ENCODE measurements around the gene TXNRD2. TPM values are rescaled to one million over a fixed set of nuclear protein-coding genes. Genes with fewer than 3 reads are reported as not detected.

The TXNRD2 gene
- total RNA-seq, 4 donors from 2014 or later: 8.0 to 11.3 (median 10.4) TPM

DNA sequence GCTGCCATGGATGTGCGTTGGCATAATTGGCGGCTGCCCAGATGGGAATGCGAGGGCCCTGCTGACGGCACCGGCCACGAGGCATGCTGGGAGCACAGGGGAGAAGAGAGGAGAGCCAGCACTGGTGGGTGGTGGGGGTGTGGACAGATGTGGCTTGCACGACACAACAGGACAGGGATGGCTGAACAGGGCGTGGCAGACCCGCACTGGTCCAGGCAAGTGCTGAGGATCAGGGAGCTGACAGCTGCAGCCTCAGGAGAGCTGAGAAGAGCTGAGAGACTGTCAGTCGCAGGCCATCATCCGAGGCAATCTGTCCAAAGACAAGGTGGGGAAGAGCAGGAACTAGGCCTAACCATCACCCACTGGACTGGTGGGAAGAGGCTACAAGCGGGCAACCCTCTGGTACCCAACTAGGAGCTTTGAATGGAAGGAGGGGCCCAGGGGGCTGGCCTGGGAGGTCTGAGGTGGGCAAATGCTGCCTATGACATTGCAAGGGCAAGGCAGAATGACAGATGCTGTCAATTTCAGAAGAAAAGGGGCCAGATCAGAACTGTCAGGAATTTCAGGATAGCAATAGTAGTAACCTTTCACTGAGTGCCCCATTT lies 89.3 kb downstream of the TXNRD2 start:
- intact Hi-C loops (cut with DNase I): no loop called here
- no peak for TF ChIP-seq POLR2A (IDR thresholded peaks at IDR 0.05)
- TF ChIP-seq, protein P1, sequence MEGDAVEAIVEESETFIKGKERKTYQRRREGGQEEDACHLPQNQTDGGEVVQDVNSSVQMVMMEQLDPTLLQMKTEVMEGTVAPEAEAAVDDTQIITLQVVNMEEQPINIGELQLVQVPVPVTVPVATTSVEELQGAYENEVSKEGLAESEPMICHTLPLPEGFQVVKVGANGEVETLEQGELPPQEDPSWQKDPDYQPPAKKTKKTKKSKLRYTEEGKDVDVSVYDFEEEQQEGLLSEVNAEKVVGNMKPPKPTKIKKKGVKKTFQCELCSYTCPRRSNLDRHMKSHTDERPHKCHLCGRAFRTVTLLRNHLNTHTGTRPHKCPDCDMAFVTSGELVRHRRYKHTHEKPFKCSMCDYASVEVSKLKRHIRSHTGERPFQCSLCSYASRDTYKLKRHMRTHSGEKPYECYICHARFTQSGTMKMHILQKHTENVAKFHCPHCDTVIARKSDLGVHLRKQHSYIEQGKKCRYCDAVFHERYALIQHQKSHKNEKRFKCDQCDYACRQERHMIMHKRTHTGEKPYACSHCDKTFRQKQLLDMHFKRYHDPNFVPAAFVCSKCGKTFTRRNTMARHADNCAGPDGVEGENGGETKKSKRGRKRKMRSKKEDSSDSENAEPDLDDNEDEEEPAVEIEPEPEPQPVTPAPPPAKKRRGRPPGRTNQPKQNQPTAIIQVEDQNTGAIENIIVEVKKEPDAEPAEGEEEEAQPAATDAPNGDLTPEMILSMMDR (IDR thresholded peaks at IDR 0.05): no peak
- WGBS, 2 donors: 51 to 69% methylated on average over 6 to 11 of the region's 12 CpGs

DNA sequence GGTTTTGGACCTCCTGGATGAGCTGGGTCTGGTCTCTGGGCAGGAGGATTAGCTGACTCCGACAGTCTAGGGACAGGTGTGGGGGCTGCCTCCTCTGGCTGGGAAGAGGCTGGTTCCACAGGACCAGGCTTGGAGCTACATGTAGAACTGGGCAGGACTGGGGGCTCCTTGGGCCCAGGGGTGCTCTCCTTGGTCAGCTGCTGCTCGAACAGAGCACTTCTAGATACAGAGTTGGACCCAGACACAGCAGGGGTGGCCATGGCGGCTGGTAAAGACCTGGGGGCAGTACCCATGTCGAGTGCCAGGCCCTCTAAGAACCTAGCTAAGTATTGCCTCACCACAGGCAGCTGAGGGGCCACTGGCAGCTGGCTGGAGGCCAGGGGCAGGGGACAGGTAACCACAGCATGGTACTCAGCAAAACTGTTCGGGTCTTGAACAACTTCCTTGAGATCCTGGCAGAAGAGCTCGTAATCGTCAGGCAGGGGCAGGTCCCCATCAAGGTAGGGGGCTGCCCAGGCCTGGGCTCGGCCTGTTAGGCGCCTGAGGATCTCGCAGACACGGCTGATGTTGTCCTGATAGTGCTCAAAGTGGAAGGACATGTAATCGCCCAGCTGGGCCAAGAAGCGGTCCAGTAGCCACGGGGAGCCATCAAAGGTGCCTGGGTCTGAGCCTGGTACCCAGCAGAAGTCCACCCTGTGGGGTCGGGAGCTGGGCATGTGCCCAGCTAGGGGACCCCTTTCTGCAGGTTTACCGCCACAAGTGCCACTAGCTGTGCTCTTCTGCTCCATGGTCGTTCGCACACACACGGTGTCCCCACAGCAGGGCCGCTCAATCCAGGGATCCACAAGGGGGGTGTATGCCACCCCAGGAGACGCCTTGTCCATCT lies 90.1 kb downstream of the TXNRD2 start:
- Histone ChIP-seq H3K27ac (peak overlapping the region in 2 of 4 donors; percentile 4 to 98), H3K4me1 (peaks cover 48 to 86% (median 59%) of the 10 kb centered on the region in 3 donors), H3K27me3 (no peaks in the 10 kb centered on the region), H3K4me3 (no peak overlapping the region), H3K36me3 (peaks cover 10 to 35% (median 10%) of the 10 kb centered on the region in 3 donors), H3K9me3 (no peaks in the 10 kb centered on the region)
- WGBS, 2 donors: 80% methylated on average over 9 of the region's 21 CpGs; no CpG with 5 or more reads in 1 of the 2 donors
- intact Hi-C loops (cut with DNase I): no loop called here
- no peak for DNase-seq
- TF ChIP-seq, protein P1 (IDR thresholded peaks at IDR 0.05): no peak
- no peak for TF ChIP-seq POLR2A (IDR thresholded peaks at IDR 0.05)

More for the DNA sequence above, 89.3 kb downstream of the TXNRD2 start:
- Histone ChIP-seq H3K36me3 (peaks cover 10 to 29% (median 10%) of the 10 kb centered on the region in 3 donors), H3K4me3 (peak overlapping the region in 1 of 4 donors; percentile 92), H3K27ac (peak overlapping the region in 2 of 4 donors; percentile 98), H3K27me3 (no peaks in the 10 kb centered on the region), H3K9me3 (no peaks in the 10 kb centered on the region), H3K4me1 (peaks cover 48 to 90% (median 59%) of the 10 kb centered on the region in 3 donors)
- DNase-seq: no peak

DNA sequence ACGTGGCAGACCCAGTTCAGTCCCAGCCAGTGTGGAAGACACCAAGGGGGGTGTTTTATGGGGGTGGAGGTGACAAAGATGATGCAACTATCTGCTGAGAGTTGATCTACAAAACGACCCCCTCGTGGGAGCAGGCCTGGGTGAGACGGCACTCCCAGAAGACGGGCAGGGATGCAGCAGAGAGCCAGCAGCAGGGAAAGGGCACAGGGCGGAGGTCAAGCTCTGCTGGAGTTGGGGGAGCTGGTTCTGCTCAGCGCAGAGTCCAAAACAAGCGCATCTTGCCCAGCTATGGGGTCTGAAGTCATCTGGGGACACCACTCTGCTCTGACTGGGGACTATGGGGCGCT lies 90.9 kb downstream of the TXNRD2 start:
- no peak for DNase-seq
- 71 to 76% methylated on average over 7 to 9 of the region's 9 CpGs for WGBS, 2 donors
- TF ChIP-seq, protein P1 (IDR thresholded peaks at IDR 0.05): no peak
- no peaks in the 10 kb centered on the region for H3K9me3 ChIP-seq
- H3K27ac ChIP-seq: peak overlapping the region; percentile 60 to 81 (median 68)
- peaks cover 10 to 35% (median 10%) of the 10 kb centered on the region in 3 donors for H3K36me3 ChIP-seq
- intact Hi-C loops (cut with DNase I): no loop called here
- peaks cover 41 to 86% (median 51%) of the 10 kb centered on the region in 3 donors for H3K4me1 ChIP-seq
- no peaks in the 10 kb centered on the region for H3K27me3 ChIP-seq
- H3K4me3 ChIP-seq: no peak overlapping the region

DNA sequence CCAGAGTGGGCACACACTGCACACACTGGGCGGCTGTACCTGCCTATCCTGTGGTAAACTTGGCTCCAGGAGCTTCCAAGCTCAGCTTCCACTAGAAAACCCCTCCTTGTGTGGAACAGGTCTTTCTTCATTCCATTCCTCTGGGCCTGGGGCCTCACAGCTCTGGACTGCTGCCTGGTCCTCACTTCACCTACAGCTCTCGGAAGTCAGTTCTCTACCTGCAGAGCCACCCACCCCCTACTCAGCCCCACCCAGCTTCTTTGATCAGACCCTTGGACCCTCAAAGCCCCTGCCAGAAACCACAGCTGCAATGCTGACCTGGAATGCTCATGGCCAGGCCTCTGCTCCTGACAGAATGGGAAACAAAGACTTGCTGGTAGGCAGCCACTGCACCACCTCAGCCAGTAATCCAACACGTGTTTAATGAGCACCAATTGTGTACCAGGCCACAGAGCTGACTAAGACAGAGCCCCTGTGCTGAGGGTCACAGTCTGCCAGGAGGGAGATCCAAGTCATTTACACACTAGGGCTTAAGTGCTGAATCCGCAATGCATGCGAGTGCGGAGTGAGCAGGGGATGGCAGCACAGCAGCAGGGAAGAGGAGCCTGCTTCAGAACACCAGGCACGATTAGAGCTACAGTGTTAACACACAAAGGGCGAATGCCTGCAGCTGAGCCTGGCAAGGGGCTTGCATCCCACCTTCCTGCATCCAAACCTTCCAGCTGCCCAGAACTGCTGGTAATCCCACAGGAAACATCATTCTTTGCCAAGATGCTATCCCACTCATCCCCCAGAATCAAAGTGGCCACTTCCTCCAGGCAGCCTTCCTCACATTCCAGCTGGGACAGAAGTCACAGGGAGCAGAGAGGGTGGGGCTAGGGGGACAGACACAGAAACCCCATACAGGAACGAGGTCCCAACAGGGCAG lies 91.5 kb downstream of the TXNRD2 start:
- TF ChIP-seq POLR2A (IDR thresholded peaks at IDR 0.05): no peak
- TF ChIP-seq, protein P1 (IDR thresholded peaks at IDR 0.05): no peak
- WGBS, 2 donors: 57 to 63% methylated on average over 8 to 9 of the region's 9 CpGs
- Histone ChIP-seq H3K27ac (peak overlapping the region; percentile 60 to 81 (median 68)), H3K4me3 (no peak overlapping the region), H3K4me1 (peaks cover 35 to 86% (median 49%) of the 10 kb centered on the region in 3 donors), H3K9me3 (no peaks in the 10 kb centered on the region), H3K27me3 (no peaks in the 10 kb centered on the region), H3K36me3 (peaks cover 10 to 35% (median 10%) of the 10 kb centered on the region in 3 donors)
- DNase-seq: no peak
- intact Hi-C loops (cut with DNase I): no loop called here
